PC-3 (cell line): ENCODE results near the gene SEMA5A. TPM values are rescaled to one million over a fixed set of nuclear protein-coding genes. Genes with fewer than 3 reads are reported as not detected.

ENCODE experiments used
- ATAC-seq: fragments of 200-7000 bp; cut with Tn5 transposase; 2 replicates; pipeline ENCODE4 v1.9.1; 2020; ENCODE audit warnings: mild to moderate bottlenecking, moderate library complexity
- BruUV-seq: library from RNA; stranded (reverse); fragments of 400-500 nt; replicated peaks from 2 replicates; lab custom pipeline; 2021; lab: Mats Ljungman, UMichigan
- CTCF ChIA-PET: fragments of 300-600 bp; sonication (Branson Sonifier 250); formaldehyde crosslinking; loops from one replicate; lab custom pipeline; 2022; ENCODE audit warnings: antibody characterized with exemption; lab: Charles Lee
- POLR2A ChIA-PET: fragments of 300-600 bp; sonication (Branson Sonifier 250); formaldehyde crosslinking; loops from one replicate; lab custom pipeline; 2022; ENCODE audit warnings: antibody characterized with exemption; ENCODE audit not compliant: unreplicated experiment; lab: Charles Lee
- DNase-seq: peaks from one replicate; pipeline ENCODE4 v3.0.0-alpha.2; 2015
- H2AFZ ChIP-seq: fragments of 300-600 bp; sonication (generic); 2 replicates; pipeline ENCODE4 v1.6.0; 2016; ENCODE audit warnings: antibody characterized with exemption, low read length
- H3F3A ChIP-seq: fragments of 300-600 bp; sonication (generic); one replicate; pipeline ENCODE4 v1.6.0; 2017; ENCODE audit warnings: antibody characterized with exemption, low read length, control low read depth, mild to moderate bottlenecking; ENCODE audit not compliant: unreplicated experiment
- H3K27ac ChIP-seq: fragments of 300-600 bp; sonication (generic); 2 replicates; pipeline ENCODE4 v1.5.1; 2016; ENCODE audit warnings: mild to moderate bottlenecking, low read length
- H3K27me3 ChIP-seq: fragments of 300-600 bp; sonication (generic); 2 replicates; pipeline ENCODE4 v1.6.1; 2016; ENCODE audit warnings: low read length, mixed read lengths
- H3K36me3 ChIP-seq: fragments of 300-600 bp; sonication (generic); 2 replicates; pipeline ENCODE4 v1.6.1; 2016; ENCODE audit warnings: low read depth, mixed run types, low read length, mixed read lengths
- H3K4me1 ChIP-seq: fragments of 300-600 bp; sonication (generic); 2 replicates; pipeline ENCODE4 v1.5.1; 2016; ENCODE audit warnings: low read length; ENCODE audit not compliant: insufficient read depth
- H3K4me2 ChIP-seq: fragments of 300-600 bp; sonication (generic); 2 replicates; pipeline ENCODE4 v1.6.0; 2016; ENCODE audit warnings: low read length
- H3K4me3 ChIP-seq: fragments of 300-600 bp; sonication (generic); 2 replicates; pipeline ENCODE4 v1.5.1; 2016; ENCODE audit warnings: mild to moderate bottlenecking, low read length, mixed read lengths
- H3K79me2 ChIP-seq: fragments of 300-600 bp; sonication (generic); 2 replicates; pipeline ENCODE4 v1.6.1; 2017; ENCODE audit warnings: low read length, mixed read lengths
- H3K9ac ChIP-seq: fragments of 300-600 bp; sonication (generic); 2 replicates; pipeline ENCODE4 v1.6.0; 2016; ENCODE audit warnings: mild to moderate bottlenecking, low read length
- H3K9me2 ChIP-seq: fragments of 300-600 bp; sonication (generic); replicated peaks from 2 replicates; pipeline ENCODE4 v1.6.1; 2016; ENCODE audit warnings: mixed run types, low read length, mixed read lengths
- H3K9me3 ChIP-seq: fragments of 300-600 bp; sonication (generic); 2 replicates; pipeline ENCODE4 v1.6.1; 2016; ENCODE audit warnings: low read length, mixed read lengths
- H4K20me1 ChIP-seq: fragments of 300-600 bp; sonication (generic); 2 replicates; pipeline ENCODE4 v1.6.1; 2016; ENCODE audit warnings: low read length, mixed read lengths
- EZH2 ChIP-seq: fragments of 300-600 bp; sonication (generic); IDR thresholded peaks from one replicate; pipeline ENCODE4 v1.6.1; 2017; ENCODE audit warnings: antibody characterized with exemption, mild to moderate bottlenecking, low read length; ENCODE audit not compliant: unreplicated experiment
- EZH2phosphoT487 ChIP-seq: fragments of 300-600 bp; sonication (generic); IDR thresholded peaks from 2 replicates; pipeline ENCODE4 v1.6.1; 2018; ENCODE audit warnings: mild to moderate bottlenecking, antibody characterized with exemption, low read length, borderline replicate concordance
- intact Hi-C: fragments of 100-400 bp; cut with micrococcal nuclease; formaldehyde crosslinking; loops from 2 replicates; pipeline ENCODE4 v1.9.0; 2023
- total RNA-seq: library from RNA; depleted of rRNA; stranded (reverse); fragments of >200 nt; gene quantifications from 2 replicates; pipeline ENCODE4 v1.2.3, GENCODE V29; 2014
- TF ChIP-seq, protein P1 (sequence below): fragments of 300-600 bp; sonication (generic); conservative IDR thresholded peaks from 2 replicates; pipeline ENCODE4 v1.5.1; 2017; ENCODE audit warnings: antibody characterized with exemption, low read depth, mild to moderate bottlenecking, low read length

SEMA5A gene
- total RNA-seq, 1 experiment from 2014 or later, result 4.4 TPM

DNA sequence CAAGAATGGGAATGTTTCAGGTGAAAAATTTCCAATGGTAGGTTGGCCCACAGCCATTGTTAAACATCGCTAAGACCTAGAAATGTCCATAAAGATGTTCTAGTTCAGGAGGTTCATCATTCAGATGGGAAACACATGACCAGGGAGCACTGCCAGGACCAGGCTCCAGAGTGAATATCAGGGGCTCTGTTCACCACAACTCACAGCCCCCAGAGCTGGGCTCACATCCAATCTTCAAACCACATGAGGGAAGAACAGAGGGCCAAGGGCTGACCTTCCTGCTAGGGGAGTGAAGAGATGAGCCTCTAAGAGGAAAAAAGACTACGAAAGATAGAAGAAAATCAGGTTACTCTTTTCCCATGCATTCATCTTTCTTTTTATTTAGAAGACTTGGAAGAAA lies 205.8 kb downstream of the SEMA5A start:
- no peak for ATAC-seq
- no peak for DNase-seq
- Histone ChIP-seq H3K27me3 (no peaks in the 10 kb centered on the region), H3K9ac (no peak overlapping the region), H3K79me2 (no peaks in the 10 kb centered on the region), H3K4me2 (no peak overlapping the region), H2AFZ (no peak overlapping the region), H3K9me2 (no peaks in the 10 kb centered on the region), H3F3A (peaks cover 8% of the 10 kb centered on the region), H3K27ac (no peak overlapping the region), H3K4me1 (peaks cover 34% of the 10 kb centered on the region), H3K9me3 (no peaks in the 10 kb centered on the region), H3K36me3 (no peaks in the 10 kb centered on the region), H4K20me1 (no peaks in the 10 kb centered on the region), H3K4me3 (no peak overlapping the region)
- POLR2A ChIA-PET, result no interaction called here
- TF ChIP-seq EZH2 (no peak), EZH2phosphoT487 (no peak)
- TF ChIP-seq, protein P1, sequence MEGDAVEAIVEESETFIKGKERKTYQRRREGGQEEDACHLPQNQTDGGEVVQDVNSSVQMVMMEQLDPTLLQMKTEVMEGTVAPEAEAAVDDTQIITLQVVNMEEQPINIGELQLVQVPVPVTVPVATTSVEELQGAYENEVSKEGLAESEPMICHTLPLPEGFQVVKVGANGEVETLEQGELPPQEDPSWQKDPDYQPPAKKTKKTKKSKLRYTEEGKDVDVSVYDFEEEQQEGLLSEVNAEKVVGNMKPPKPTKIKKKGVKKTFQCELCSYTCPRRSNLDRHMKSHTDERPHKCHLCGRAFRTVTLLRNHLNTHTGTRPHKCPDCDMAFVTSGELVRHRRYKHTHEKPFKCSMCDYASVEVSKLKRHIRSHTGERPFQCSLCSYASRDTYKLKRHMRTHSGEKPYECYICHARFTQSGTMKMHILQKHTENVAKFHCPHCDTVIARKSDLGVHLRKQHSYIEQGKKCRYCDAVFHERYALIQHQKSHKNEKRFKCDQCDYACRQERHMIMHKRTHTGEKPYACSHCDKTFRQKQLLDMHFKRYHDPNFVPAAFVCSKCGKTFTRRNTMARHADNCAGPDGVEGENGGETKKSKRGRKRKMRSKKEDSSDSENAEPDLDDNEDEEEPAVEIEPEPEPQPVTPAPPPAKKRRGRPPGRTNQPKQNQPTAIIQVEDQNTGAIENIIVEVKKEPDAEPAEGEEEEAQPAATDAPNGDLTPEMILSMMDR, result no peak
- no TSS peak for BruUV-seq
- intact Hi-C loops, result no loop called here
- CTCF ChIA-PET, result no interaction called here

DNA sequence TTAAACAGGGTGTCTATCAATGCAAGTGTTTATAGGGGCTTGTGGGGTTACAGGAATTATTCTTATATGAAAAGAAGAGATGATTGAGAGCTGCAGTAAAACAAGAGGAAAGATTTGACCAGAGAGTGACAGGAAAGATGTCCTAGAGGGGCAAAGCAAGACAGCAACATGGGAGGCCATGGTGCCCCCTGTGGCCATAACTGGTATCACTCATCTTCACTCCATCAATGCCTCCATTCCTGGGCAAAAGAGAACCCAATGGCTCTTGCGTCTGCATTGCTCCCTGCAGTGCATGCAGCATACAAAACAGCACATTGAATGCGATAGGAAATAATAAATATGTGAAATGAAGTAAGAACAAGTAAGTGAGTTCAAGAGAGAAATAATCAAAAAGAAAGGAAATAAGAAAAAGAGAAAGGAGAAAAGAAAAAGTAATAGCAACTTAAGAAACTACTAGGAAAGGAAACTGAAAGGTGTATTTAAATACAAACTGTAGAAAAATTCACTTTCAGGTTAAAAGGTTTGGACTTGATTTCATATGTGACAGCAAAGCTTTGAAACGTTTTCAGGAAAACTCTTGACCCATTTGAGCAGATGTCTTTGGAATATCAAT lies 206.6 kb downstream of the SEMA5A start:
- Histone ChIP-seq H3K27ac (no peak overlapping the region), H3F3A (peaks cover 8% of the 10 kb centered on the region), H3K4me2 (peak overlapping the region; percentile 60; the same call in 1 of the 2 replicates), H3K4me1 (peaks cover 34% of the 10 kb centered on the region), H2AFZ (no peak overlapping the region), H3K36me3 (no peaks in the 10 kb centered on the region), H4K20me1 (no peaks in the 10 kb centered on the region), H3K27me3 (no peaks in the 10 kb centered on the region), H3K9me3 (no peaks in the 10 kb centered on the region), H3K79me2 (no peaks in the 10 kb centered on the region), H3K4me3 (no peak overlapping the region), H3K9me2 (no peaks in the 10 kb centered on the region), H3K9ac (no peak overlapping the region)
- CTCF ChIA-PET, result no interaction called here
- BruUV-seq, result no TSS peak
- POLR2A ChIA-PET, result no interaction called here
- TF ChIP-seq EZH2 (no peak), EZH2phosphoT487 (no peak)
- TF ChIP-seq, protein P1, result peak; percentile 95
- intact Hi-C loops, result loop anchor here (2.0 kb wide), 1 partner anchor 37 kb away; no protein-coding TSS in a partner anchor
- DNase-seq (peak; percentile 55), ATAC-seq (no peak)

DNA sequence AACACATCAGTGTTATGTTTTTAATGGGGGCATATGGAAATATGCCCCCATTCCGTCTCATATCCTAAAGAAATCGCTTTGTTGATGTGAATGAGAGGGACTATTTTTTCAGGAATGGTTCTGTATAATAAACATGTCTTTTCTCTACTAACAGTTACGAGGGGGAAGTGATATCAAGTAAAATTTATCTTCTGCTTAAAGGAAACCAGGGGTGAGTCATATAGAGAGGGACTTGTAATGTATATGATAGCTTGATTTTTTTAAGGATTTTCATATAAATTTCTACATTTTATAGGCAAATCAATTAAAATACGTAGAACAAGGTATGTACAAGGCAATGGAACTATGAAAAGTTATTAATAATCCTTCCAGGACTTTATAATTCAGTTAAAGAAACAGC lies 207.1 kb downstream of the SEMA5A start:
- Histone ChIP-seq H3K9me3 (no peaks in the 10 kb centered on the region), H3K79me2 (no peaks in the 10 kb centered on the region), H3K4me2 (peak overlapping the region; percentile 60), H3K9me2 (no peaks in the 10 kb centered on the region), H4K20me1 (no peaks in the 10 kb centered on the region), H3F3A (peaks cover 8% of the 10 kb centered on the region), H3K27me3 (no peaks in the 10 kb centered on the region), H3K9ac (no peak overlapping the region), H2AFZ (no peak overlapping the region), H3K36me3 (no peaks in the 10 kb centered on the region), H3K4me1 (peaks cover 34% of the 10 kb centered on the region), H3K4me3 (no peak overlapping the region; the same call in 1 of the 2 replicates), H3K27ac (peak overlapping the region; percentile 25)
- ChIA-PET CTCF (interaction anchor here (0.6 kb wide), 2 partner anchors 8 to 87 kb away, joined by 3 to 4 read pairs; no protein-coding TSS in a partner anchor), POLR2A (no interaction called here)
- no TSS peak for BruUV-seq
- DNase-seq (peak; percentile 26), ATAC-seq (peak; percentile 42)
- intact Hi-C loops, result loop anchor here (2.0 kb wide), 1 partner anchor 38 kb away; no protein-coding TSS in a partner anchor
- TF ChIP-seq EZH2, result no peak
- TF ChIP-seq, protein P1, result no peak
- TF ChIP-seq EZH2phosphoT487, result no peak
